ENCODE data around the gene HSF5.

Gene HSF5

DNA sequence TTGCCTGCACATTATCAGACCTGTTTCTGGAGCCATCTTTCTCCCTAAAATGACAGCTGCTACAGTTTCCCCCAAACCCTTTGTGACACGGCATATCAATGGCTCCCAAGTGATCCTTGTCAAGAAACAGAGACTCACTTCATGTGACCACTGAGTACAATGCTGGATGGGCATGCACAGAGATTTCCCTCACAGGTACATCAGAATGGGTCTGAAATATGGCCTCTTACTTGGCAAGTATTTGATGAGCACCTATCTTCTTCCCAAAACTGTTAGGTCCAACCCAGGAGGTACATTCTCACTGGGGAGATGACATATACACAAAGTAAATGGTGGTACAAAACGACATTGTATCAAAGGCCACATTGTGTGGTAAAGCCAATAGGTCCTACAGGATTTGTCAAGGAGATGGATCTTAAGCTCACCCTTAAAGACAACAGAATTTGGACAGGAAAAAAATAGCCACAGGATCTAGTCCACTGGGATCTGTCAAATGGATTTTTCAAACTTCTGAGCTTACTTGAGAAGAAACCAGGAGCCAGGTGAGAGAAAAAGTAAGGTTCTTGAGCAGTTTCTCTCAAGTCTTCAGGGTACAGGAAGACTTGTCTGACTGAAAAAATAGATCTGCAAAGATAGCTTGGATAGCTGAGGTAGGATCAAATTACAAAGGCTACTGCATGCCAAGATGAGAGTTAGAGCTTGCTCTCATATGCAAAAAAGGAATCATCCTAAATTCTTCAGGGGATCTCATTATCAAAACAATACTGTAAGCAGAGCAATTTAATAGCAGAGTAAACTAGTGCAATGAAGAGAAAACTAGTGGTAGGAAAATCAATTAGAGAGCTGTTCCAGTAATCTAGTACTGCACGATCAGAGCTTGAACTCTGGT, 99.7 kb downstream of the HSF5 start:
- no peak for DNase-seq (ENCODE audit: extremely low read depth in 1 of 2, low read depth in 1 of 2)

DNA sequence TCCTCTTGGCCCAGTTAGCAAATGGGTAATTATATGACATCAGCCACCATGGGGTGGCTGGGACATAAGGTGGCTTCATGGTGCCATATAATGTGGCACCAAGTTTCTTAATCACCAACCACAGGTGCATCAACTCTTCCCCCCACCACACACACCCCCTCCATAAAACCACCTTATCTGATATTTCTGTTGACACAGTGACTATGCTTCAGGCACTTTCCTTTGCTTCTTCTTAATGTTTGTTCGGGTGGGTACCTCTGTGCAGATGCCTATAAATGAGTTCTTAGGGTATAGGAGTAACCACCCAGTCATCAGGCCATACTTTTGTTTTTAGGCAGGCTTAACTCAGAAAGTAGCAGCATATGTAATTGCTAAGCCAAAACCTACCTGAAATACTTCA, 100.4 kb downstream of the HSF5 start:
- peak in 1 of 2 donors; percentile 14 for DNase-seq (ENCODE audit: extremely low read depth in 1 of 2, low read depth in 1 of 2)

DNA sequence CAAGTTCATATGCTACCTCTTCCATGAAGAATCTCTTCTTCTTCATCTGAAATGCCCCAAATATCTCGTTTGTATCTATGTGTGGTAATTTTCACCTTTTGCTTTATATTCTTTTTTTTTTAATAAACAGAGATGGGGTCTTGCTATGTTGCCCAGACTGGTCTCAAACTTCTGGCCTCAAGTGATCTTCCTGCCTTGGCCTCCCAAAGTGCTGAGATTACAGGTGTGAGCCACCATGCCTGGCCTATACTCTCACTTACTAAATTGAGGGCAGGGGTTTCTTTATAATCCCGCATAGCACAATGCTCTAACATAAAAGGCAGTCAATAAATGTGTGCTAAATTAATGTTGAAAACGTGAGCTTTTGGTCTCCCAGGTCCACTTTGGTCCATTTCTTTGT, 101.5 kb downstream of the HSF5 start:
- no peak for DNase-seq (ENCODE audit: extremely low read depth in 1 of 2, low read depth in 1 of 2)

DNA sequence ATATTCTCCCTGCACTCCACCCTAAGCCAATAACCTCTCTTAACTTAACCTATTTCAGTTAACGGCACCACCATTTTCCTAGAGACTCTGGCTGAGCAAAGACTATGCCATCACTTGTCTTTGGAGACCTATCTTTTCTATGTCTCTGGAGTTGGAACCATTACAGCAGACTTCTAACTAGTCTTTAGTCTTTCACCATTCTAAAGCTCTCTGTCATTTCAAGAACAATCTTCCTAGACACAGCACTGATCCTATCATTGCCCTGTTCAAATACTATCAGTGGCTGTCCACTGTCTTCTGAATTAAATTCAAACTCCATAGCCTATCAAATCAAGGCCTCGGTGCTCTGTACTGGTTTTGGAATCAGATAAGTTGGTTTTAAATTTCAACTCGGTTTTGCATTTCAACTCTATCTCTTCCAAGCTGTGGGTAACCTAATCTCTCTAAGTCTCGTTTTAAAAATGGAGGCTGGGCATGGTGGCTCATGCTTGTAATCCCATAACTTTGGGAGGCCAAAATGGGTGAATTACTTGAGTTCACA, 102.8 kb downstream of the HSF5 start:
- DNase-seq (ENCODE audit: extremely low read depth in 1 of 2, low read depth in 1 of 2): no peak

DNA sequence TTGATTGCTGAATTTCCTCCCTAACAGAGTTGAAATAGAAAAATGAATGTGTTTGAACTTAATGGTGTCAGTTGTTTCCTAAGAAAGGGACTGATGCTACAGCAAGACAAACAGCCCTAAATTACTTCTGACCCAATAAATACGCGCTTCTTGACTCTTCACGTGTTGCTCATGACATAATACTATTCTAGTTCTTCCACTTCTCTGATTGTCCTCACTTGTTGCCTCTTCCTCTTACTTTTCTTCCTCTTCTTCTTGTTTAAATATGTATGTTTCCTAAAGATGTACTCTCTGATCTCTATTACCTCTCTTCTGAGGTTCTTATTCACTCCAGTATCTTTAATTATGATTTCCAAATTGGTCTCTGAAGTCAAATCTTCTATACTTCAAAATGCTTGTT, 103.3 kb downstream of the HSF5 start:
- no peak for DNase-seq (ENCODE audit: extremely low read depth in 1 of 2, low read depth in 1 of 2)

DNA sequence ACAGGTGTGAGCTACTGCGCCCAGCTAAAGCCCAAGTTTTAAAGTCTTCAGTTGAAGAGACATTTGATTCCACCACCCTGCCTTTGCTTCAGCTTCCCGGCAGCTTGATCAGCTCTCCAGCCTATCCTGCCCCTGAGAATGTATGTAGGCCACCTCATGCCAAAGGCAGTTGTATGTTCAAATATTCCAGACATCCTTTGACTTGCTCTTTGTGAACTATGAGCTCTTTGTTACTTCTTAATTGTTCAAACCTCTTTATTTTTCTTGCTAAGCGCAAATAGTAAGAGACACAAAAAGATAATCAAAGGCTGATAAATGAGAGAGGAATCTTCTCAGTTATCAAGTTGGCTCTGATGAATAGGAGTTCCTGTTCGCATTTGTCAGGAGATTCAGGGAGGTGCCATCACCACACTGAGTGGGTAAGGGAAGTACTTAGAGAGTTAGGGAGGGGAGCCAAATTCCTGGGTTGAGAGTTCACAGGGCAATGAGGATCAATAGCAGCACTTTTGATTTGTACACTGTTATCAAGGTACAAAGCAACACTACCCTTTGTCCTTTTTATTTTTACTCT, 104.2 kb downstream of the HSF5 start:
- DNase-seq (ENCODE audit: extremely low read depth in 1 of 2, low read depth in 1 of 2): no peak

DNA sequence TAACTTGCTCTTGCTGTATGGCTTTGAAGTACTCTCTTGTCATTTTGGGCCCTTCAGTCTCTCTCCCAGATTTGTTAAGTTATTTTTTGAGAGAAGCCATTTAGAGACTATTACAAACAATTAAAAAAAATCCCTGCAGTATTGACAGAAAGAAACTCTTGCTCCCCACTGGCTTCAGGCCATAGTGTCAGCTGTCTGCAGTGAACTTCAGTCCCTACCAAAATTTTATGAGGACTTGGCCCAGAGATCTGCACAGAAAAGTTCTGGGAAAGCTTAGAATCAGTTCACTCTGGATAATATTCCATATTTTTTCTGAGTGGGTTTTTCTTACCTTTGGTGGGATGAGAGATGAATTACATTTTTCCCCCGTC, 105.4 kb downstream of the HSF5 start:
- no peak for DNase-seq (ENCODE audit: extremely low read depth in 1 of 2, low read depth in 1 of 2)

DNA sequence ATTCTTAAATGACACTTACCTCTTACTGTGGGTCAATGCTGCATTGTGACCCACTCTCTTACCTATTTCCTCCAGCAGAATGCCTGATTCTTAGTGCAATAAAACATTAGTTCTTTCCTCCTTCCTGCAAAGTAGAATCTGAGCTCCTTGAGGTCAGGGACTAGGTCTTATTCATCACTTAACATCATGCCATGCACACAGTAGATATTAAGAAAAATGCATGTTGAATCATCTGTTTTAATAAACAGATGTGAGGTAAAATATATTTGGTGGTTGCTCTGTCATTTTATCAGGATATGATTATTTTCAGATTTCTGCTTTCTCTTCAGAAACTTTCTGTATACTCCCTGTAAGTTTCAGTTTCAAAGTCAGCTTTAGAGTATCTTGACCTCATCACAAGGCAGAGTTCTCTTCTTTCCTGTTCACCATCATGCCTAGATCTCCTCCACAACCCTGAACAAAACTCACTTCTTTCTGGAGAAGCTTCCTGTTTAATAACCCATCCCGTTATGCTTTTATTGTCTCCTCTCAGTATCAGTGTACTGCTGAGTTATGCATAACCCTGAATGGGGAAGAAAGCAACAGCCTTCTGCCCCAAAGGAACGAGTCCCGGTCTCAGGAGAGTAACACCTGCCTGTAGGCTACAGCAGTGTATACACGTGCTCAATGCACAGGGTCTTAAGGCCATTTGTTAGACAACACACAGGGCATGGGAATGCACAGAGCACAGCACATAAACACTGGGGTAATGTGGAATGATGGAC, 105.9 kb downstream of the HSF5 start:
- DNase-seq (ENCODE audit: extremely low read depth in 1 of 2, low read depth in 1 of 2): no peak

DNA sequence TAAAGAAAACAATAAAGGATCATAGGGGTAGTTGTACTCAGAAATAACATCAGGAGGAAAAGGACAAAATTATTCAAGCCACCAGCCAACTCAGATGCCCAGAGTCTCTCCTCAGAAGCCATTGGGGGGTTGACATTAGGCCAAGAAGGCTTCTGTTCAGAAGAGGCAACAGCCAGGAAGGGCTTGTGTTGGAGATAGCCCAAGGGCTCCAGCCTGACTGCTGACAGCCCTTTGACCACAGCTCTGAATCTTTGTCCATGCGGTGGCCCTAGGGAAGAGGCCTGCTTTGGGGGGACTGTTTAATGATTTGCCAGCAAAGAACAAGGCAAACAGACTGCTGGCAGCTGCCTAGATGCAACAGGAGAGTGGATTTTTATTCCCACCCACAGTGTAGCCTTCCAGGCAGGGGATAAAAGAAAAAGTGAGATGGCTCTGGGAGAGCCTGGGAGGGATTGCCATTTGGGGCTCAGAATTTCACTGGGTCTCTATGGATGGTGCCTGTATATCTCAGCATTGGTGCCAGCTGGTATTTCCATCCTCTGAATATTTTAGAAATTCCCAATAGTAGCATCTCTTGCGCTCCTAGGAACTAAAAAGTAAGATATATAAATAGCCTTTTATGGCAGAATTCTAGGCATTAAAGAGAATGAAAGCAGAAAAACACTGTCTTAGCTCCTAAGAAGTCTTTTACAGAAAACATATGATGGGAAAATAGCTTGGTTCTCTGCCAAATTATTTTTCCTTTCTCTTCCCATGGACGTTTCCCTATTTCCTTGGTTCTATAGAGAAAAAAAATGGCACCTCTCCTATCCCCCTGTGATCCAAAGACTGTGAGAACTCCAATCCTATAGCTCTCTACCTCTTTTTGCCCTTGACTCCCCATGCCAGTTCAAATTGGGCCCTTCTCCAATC, 106.8 kb downstream of the HSF5 start:
- DNase-seq (ENCODE audit: extremely low read depth in 1 of 2, low read depth in 1 of 2): no peak

DNA sequence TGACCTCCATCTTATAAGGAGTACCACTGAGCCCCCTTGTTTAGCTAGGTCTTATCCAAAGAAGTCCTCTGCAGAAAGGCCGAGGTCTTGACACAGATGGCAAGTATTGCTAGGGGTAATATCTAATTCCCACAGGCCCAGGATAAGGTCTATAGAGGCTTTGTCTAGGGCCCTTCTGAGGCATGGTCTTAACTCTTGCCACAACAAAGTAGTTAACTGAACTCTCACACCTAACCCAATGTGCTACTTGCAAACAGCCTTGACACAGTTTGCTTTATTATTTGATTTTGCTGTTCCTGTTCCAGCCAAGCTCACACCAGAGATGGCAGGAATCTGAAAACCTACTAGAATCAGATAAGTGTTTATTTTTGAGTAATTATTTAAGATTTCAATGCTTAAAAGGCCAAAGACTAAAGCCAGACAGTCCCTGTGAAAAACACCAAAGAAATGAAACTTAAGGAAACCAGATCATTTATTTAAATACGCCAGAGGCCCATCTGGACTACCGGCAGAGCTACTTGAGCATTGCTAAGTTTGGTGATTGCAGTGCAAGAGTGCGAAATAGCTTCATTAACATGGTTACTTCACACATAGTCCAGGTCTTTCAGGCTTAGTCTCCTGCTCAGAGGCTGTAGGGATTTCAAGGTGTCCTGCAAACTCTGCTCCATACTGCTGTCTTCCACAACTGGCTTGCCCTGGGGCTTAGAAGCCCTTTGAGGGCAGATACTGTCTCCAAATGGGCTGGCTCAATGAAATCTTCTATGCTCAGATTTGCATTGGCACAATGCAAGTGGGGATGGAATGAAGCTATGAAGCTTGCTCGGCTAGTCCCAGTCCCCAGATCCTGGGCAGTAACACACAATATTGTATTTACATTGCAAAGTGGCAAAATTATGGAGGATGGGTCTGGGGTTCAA, 107.7 kb downstream of the HSF5 start:
- no peak for DNase-seq (ENCODE audit: extremely low read depth in 1 of 2, low read depth in 1 of 2)

DNA sequence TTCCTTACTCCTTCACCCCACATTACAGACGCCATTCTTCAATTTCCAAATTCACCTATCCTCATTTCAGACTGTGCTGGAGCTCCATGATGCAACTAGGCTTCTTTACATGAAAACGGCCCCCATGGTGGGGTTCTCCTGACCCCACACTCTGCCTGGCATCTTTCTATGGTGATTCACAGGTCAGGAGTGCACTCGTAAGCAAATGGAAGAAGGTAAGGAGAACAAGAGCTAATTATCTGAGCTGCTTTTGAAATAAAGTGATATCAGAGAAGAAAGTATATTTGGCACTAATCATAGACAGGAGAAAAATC, 108.7 kb downstream of the HSF5 start:
- DNase-seq (ENCODE audit: extremely low read depth in 1 of 2, low read depth in 1 of 2): no peak

DNA sequence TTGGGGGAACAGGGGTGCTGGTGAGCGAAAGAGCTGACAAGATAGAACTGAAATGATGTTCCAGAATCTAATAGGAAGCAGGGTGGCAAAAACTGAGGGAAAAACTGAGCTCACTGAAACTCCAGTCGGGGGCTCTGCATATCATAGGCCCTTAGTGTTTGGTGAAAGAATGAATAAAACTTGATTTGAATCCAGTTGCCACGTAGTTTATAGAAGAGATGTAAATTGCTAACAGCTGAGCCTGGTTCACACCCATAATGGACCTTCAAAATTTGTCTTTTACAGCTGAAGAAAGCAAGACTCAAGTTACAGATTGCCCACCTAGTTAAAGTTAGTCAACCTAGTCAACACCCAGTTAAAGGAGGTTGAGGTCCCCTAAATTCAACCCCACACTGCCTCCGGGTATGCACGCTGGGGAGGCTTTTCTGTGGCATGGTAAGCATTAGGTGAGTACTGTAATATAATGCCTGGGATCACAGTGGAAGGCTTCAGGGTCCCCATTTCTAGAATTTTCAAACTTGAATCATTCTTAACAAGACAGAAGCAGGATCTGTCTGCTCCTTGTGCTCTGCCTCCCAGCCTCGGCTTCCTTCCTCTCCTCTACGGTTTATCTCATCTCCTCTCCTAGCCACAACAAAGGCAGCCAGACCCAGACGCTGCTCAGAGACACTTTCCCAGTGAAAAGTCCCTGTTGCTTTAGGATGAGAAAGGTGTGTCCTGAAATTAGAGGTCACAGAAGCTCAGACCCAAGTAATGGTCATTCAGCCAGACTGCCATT, 109.3 kb downstream of the HSF5 start:
- no peak for DNase-seq (ENCODE audit: extremely low read depth in 1 of 2, low read depth in 1 of 2)

DNA sequence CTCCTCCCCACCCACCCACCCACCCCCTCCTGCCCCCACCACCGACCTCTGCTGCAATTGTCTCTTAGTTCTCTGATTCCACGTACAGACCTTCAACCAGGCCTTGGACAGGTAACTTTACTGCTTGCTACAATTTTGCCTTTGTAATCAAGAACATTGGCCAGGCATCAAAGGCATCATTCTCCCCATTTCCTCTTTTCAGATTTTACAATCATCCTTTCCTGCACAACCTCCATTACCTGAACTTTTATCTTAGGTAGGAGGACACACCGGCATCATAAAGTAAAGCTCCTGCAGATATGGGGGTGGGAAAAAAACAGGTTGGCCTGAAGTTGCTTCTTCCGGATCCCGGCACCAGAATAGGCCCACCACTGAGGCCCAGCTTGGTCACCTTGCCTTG, 110.5 kb downstream of the HSF5 start:
- DNase-seq (ENCODE audit: extremely low read depth in 1 of 2, low read depth in 1 of 2): no peak

DNA sequence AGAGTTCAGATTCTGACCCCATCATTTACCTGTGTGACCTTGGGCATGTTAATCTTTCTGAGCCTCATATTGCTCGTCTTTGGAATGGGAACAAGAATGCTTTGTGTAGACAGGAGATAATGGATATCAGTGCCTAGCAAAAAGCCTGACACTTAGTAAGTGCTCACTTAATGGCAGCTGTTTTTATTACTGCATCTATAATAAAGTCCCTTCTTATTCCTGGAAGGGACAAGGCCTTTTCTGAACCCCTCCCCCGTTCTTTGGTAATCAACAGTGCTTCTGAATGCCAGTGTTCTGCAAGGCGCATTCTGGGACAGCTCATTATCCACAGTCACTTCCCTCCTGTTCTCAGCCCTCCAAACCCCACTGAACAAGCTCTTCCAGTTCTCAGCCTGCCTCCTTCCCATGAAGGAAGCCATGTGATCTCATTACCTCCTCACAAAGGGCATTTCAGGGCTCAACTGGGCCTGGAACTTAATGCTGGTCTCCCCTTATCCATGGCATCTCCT, 111.1 kb downstream of the HSF5 start:
- no peak for DNase-seq (ENCODE audit: extremely low read depth in 1 of 2, low read depth in 1 of 2)

DNA sequence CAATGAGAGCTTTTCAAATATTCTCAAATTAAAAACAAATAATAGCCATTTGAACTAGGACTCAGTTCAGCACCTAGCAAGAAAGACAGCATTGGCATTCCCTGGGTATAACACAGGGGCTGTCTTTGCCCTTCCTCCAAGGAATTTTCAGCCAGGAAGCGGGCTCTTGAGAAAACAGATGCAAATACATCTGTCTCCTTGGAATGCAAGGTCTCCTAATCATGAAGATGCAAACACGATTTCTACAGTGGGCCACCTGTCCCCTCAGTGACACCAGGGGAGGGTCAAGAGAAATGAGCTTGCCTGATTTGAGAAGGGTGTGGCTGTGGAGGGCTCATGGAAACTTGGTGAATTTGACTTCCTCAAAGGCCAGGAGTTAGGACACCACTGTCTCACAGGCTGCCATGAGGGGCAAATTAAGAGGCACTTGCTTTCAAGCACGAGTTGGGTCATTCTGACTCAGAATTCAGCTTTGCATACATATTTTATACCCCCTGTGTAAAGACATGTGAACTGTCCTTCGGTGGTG, 111.7 kb downstream of the HSF5 start:
- no peak for DNase-seq (ENCODE audit: extremely low read depth in 1 of 2, low read depth in 1 of 2)

DNA sequence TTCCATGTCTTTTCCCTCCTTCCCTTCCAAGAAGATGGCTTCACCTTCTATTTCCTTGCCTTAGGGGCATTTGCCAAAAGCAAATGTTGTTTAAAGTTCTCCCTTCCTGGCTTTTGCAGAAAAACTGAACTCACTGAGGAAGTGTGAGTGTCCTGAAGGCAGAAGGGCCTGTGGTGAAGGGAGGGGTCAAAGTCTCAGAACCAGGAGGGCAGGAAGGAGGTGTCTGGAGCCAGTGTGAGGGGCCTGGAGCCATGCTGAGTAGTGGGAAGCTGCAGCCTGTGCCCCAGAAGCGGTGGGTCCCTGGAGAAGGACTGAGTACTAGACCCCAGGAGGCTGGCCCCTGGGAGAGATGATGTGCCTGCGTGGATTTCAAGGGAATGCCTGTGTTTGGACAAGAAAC, 112.4 kb downstream of the HSF5 start:
- DNase-seq (ENCODE audit: extremely low read depth in 1 of 2, low read depth in 1 of 2): no peak

DNA sequence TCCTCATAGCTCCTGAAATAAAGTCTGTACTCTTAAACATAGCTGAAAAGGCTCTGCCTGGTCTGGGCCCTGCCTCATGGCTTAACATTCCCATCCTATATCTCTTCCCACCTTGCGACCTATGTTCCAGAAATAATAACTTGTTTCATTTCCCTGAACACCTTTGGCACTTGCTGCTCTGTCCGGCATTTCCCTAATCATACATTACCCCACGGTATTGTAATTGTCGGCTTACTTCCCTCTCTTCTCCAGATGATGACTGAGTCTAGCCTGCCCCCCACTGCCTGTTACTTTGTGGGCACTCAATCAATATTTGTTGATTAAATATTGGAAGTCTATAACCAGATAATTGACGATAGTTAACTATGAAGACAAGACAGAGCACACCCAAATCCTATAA, 113.0 kb downstream of the HSF5 start:
- no peak for DNase-seq (ENCODE audit: extremely low read depth in 1 of 2, low read depth in 1 of 2)

DNA sequence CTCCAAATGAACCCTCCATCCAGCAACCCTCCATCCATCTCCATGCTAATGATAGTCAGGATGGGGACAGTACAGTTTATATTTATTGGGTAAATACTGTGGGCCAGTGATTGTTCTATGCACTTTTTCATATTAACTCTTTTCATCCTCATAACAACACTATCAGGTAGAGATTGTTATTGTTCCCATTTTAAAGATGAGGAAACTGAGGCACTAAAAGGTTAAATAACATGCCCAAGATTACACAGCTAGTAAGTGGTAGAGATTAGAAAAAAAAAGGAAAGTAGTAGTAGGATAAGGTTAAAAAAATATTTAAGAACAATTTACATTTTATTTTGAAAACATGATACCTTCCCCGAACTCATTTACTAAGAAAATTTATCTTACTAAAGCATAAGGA, 114.3 kb downstream of the HSF5 start:
- no peak for DNase-seq (ENCODE audit: extremely low read depth in 1 of 2, low read depth in 1 of 2)

DNA sequence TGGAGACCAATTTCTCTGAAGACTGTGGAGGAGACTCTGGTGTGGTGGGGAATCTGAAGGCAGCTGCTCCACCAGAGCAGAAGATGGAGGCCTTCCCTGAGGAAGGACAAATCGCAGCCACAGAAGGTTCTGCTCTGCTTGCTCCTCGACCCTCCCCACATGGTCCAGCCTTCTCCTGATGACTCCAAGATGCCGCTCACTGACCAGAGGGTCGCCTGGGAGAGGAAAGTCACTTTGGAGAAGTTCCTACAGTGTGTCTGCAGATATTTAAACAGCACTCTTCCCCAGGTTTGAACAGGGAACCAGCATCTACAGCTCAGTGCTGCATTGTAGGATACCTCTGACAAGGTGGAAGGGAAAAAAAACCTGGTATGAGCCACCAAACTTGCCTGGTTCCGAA, 115.2 kb downstream of the HSF5 start:
- DNase-seq (ENCODE audit: extremely low read depth in 1 of 2, low read depth in 1 of 2): no peak
